ENCODE results near the gene ICAM5.

GRCh38 chr19:10262771-10263170, 27.0 kb upstream of the ICAM5 start:
- TF ChIP-seq EZH2 (IDR thresholded peaks at IDR 0.05; ENCODE audit: borderline replicate concordance) (no peak), CTCF (IDR thresholded peaks at IDR 0.05; ENCODE audit: poor library complexity) (no peak)
